Peyer's patch (tissue), 4 donors: ENCODE results near the gene FARS2. TPM values are rescaled to one million over a fixed set of nuclear protein-coding genes. Genes with fewer than 3 reads are reported as not detected.

Experiments used
- DNase-seq, 3 donors: peaks; one replicate each; pipeline ENCODE4 v3.0.0-alpha.2; 2017 to 2019
- H3K27ac ChIP-seq, 4 donors: fragments of 200-600 bp; sonication (generic); one replicate each; pipeline ENCODE4 v1.5.1; 2016 to 2019
- H3K27me3 ChIP-seq, 2 donors: fragments of 200-600 bp; sonication (generic); one replicate each; pipeline ENCODE4 v1.5.1; 2019
- H3K36me3 ChIP-seq, 3 donors: fragments of 200-600 bp; sonication (generic); one replicate each; pipeline ENCODE4 v1.5.1; 2016 to 2019
- H3K4me1 ChIP-seq, 4 donors: fragments of 200-600 bp; sonication (generic); one replicate each; pipeline ENCODE4 v1.5.1; 2016 to 2019
- H3K4me3 ChIP-seq, 4 donors: fragments of 200-600 bp; sonication (generic); 1 replicate in 3 of 4; 2 replicates in 1 of 4; pipeline ENCODE4 v1.5.1; 2016 to 2019; ENCODE audit warnings: mild to moderate bottlenecking in 1 of 4
- H3K9me3 ChIP-seq, 4 donors: fragments of 200-600 bp; sonication (generic); one replicate each; pipeline ENCODE4 v1.5.1; 2016 to 2019; ENCODE audit warnings: mild to moderate bottlenecking in 1 of 4
- CTCF ChIP-seq, 6 experiments: fragments of 450-650 bp in 4 of 6; fragments of 200-600 bp in 2 of 6; sonication (generic) in 1 of 6; IDR thresholded peaks; one replicate each; pipeline ENCODE4 v1.5.1; 2017 to 2019; ENCODE audit warnings: antibody characterized with exemption in 6 of 6, mild to moderate bottlenecking in 3 of 6, moderate library complexity in 1 of 6
- POLR2A ChIP-seq, 2 donors: fragments of 450-650 bp; IDR thresholded peaks; one replicate each; pipeline ENCODE4 v1.5.1; 2017; ENCODE audit warnings: antibody characterized with exemption in 2 of 2, mild to moderate bottlenecking in 2 of 2, moderate library complexity in 2 of 2
- total RNA-seq, 4 donors: library from RNA; depleted of rRNA; stranded (reverse); fragments of >200 nt; gene quantifications; one replicate each; pipeline ENCODE4 v1.1.0, GENCODE V29; 2016

The FARS2 gene
- total RNA-seq, 4 donors from 2014 or later, result 9.5 to 42.1 (median 17.1) TPM

- no peaks in the 10 kb centered on the region for H3K4me1 ChIP-seq
- no peak overlapping the region for H3K4me3 ChIP-seq
- H3K27ac ChIP-seq, result no peak overlapping the region
- no peaks in the 10 kb centered on the region for H3K36me3 ChIP-seq
- no peak for DNase-seq
- TF ChIP-seq CTCF (IDR thresholded peaks at IDR 0.05) (no peak), POLR2A (IDR thresholded peaks at IDR 0.05) (no peak)
- H3K9me3 ChIP-seq, result no peaks in the 10 kb centered on the region
- no peaks in the 10 kb centered on the region for H3K27me3 ChIP-seq
Measured at GRCh38 chr6:5738211-5738610, 476.9 kb downstream of the FARS2 start.

GRCh38 chr6:5744497-5744896 lies 483.2 kb downstream of the FARS2 start:
- Histone ChIP-seq H3K9me3 (no peaks in the 10 kb centered on the region), H3K36me3 (no peaks in the 10 kb centered on the region), H3K27ac (no peak overlapping the region), H3K4me1 (no peaks in the 10 kb centered on the region), H3K27me3 (no peaks in the 10 kb centered on the region), H3K4me3 (no peak overlapping the region)
- no peak for TF ChIP-seq CTCF (IDR thresholded peaks at IDR 0.05)
- no peak for TF ChIP-seq POLR2A (IDR thresholded peaks at IDR 0.05)
- no peak for DNase-seq

GRCh38 chr6:5745081-5745480 lies 483.8 kb downstream of the FARS2 start:
- H3K4me1 ChIP-seq, result no peaks in the 10 kb centered on the region
- no peak for DNase-seq
- no peaks in the 10 kb centered on the region for H3K9me3 ChIP-seq
- no peak overlapping the region for H3K27ac ChIP-seq
- H3K4me3 ChIP-seq, result no peak overlapping the region
- no peak for TF ChIP-seq CTCF (IDR thresholded peaks at IDR 0.05)
- no peak for TF ChIP-seq POLR2A (IDR thresholded peaks at IDR 0.05)
- no peaks in the 10 kb centered on the region for H3K36me3 ChIP-seq
- no peaks in the 10 kb centered on the region for H3K27me3 ChIP-seq

GRCh38 chr6:5746053-5746758 lies 484.9 kb downstream of the FARS2 start:
- no peaks in the 10 kb centered on the region for H3K27me3 ChIP-seq
- no peaks in the 10 kb centered on the region for H3K4me1 ChIP-seq
- no peak for TF ChIP-seq POLR2A (IDR thresholded peaks at IDR 0.05)
- peak in 1 of 6 experiments; percentile 27 for TF ChIP-seq CTCF (IDR thresholded peaks at IDR 0.05)
- H3K36me3 ChIP-seq, result no peaks in the 10 kb centered on the region
- DNase-seq, result no peak
- no peaks in the 10 kb centered on the region for H3K9me3 ChIP-seq
- no peak overlapping the region for H3K27ac ChIP-seq
- H3K4me3 ChIP-seq, result no peak overlapping the region

GRCh38 chr6:5746759-5747130 lies 485.4 kb downstream of the FARS2 start:
- Histone ChIP-seq H3K4me1 (no peaks in the 10 kb centered on the region), H3K27ac (no peak overlapping the region), H3K9me3 (no peaks in the 10 kb centered on the region), H3K36me3 (no peaks in the 10 kb centered on the region), H3K4me3 (no peak overlapping the region), H3K27me3 (no peaks in the 10 kb centered on the region)
- DNase-seq, result no peak
- no peak for TF ChIP-seq POLR2A (IDR thresholded peaks at IDR 0.05)
- TF ChIP-seq CTCF (IDR thresholded peaks at IDR 0.05), result no peak

GRCh38 chr6:5747379-5747778 lies 486.1 kb downstream of the FARS2 start:
- TF ChIP-seq CTCF (IDR thresholded peaks at IDR 0.05) (no peak), POLR2A (IDR thresholded peaks at IDR 0.05) (no peak)
- H3K36me3 ChIP-seq, result no peaks in the 10 kb centered on the region
- no peak overlapping the region for H3K27ac ChIP-seq
- no peaks in the 10 kb centered on the region for H3K9me3 ChIP-seq
- no peak overlapping the region for H3K4me3 ChIP-seq
- no peaks in the 10 kb centered on the region for H3K4me1 ChIP-seq
- DNase-seq, result no peak
- no peaks in the 10 kb centered on the region for H3K27me3 ChIP-seq
